PC-9 (cell line): ENCODE results near the gene PLEKHM1. TPM values are rescaled to one million over a fixed set of nuclear protein-coding genes. Genes with fewer than 3 reads are reported as not detected.

ENCODE experiments used
- BruUV-seq: library from RNA; stranded (reverse); fragments of 400-500 nt; replicated peaks from 2 replicates; lab custom pipeline; 2021; lab: Mats Ljungman, UMichigan
- CTCF ChIA-PET: fragments of 300-600 bp; sonication (Branson Sonifier 250); formaldehyde crosslinking; loops from one replicate; lab custom pipeline; 2022; ENCODE audit warnings: antibody characterized with exemption; lab: Charles Lee
- POLR2A ChIA-PET: fragments of 300-600 bp; sonication (Branson Sonifier 250); formaldehyde crosslinking; loops from one replicate; lab custom pipeline; 2022; ENCODE audit warnings: antibody characterized with exemption; ENCODE audit not compliant: unreplicated experiment; lab: Charles Lee
- DNase-seq, 2 experiments: peaks; one replicate each; pipeline versions ENCODE4 v3.0.0 to v3.0.0-alpha.2; 2015 to 2022; ENCODE audit warnings: mixed read lengths in 1 of 2
- H2AFZ ChIP-seq: fragments of 200-600 bp; sonication (generic); 2 replicates; pipeline ENCODE4 v1.8.1; 2017; ENCODE audit warnings: antibody characterized with exemption
- H3F3A ChIP-seq: fragments of 200-600 bp; sonication (generic); 2 replicates; pipeline ENCODE4 v1.8.1; 2017; ENCODE audit warnings: antibody characterized with exemption, mild to moderate bottlenecking, low read depth; ENCODE audit not compliant: insufficient read depth
- H3K27ac ChIP-seq: fragments of 200-600 bp; sonication (generic); 2 replicates; pipeline ENCODE4 v1.6.1; 2016; ENCODE audit warnings: mixed run types
- H3K27me3 ChIP-seq: fragments of 200-600 bp; sonication (generic); 2 replicates; pipeline ENCODE4 v1.6.1; 2016; ENCODE audit warnings: low read depth, mixed run types; ENCODE audit not compliant: insufficient read depth
- H3K36me3 ChIP-seq: fragments of 200-600 bp; sonication (generic); 2 replicates; pipeline ENCODE4 v1.6.1; 2016; ENCODE audit warnings: low read depth, mixed run types
- H3K4me1 ChIP-seq: fragments of 200-600 bp; sonication (generic); replicated peaks from 2 replicates; pipeline ENCODE4 v1.6.1; 2016; ENCODE audit warnings: mixed run types; ENCODE audit not compliant: insufficient read depth
- H3K4me2 ChIP-seq: fragments of 200-600 bp; sonication (generic); 2 replicates; pipeline ENCODE4 v1.6.1; 2017; ENCODE audit warnings: mixed run types
- H3K4me3 ChIP-seq: fragments of 200-600 bp; sonication (generic); 2 replicates; pipeline ENCODE4 v1.6.1; 2016; ENCODE audit warnings: mixed run types
- H3K79me2 ChIP-seq: fragments of 200-600 bp; sonication (generic); 2 replicates; pipeline ENCODE4 v1.6.1; 2017; ENCODE audit warnings: low read depth, mixed run types
- H3K9me2 ChIP-seq: fragments of 200-600 bp; sonication (generic); 2 replicates; pipeline ENCODE4 v1.8.1; 2017; ENCODE audit warnings: mild to moderate bottlenecking; ENCODE audit not compliant: insufficient read depth
- H3K9me3 ChIP-seq: fragments of 200-600 bp; sonication (generic); 2 replicates; pipeline ENCODE4 v1.8.1; 2016; ENCODE audit warnings: low read depth; ENCODE audit not compliant: insufficient read depth
- H4K20me1 ChIP-seq: fragments of 200-600 bp; sonication (generic); 2 replicates; pipeline ENCODE4 v1.8.1; 2017; ENCODE audit not compliant: insufficient read depth
- EZH2 ChIP-seq: fragments of 200-600 bp; sonication (generic); IDR thresholded peaks from 2 replicates; pipeline ENCODE4 v1.8.0; 2017; ENCODE audit warnings: antibody characterized with exemption, low read depth
- intact Hi-C: fragments of 100-400 bp; cut with micrococcal nuclease; formaldehyde crosslinking; loops from one replicate; pipeline ENCODE4 v1.10.0; 2022; ENCODE audit not compliant: unreplicated experiment
- total RNA-seq: library from RNA; stranded (reverse); gene quantifications from 2 replicates; pipeline ENCODE4 v1.2.3, GENCODE V29; 2021
- TF ChIP-seq, protein P1 (sequence below): fragments of 200-600 bp; sonication (generic); conservative IDR thresholded peaks from 2 replicates; pipeline ENCODE4 v1.6.1; 2017; ENCODE audit warnings: mixed run types, antibody characterized with exemption, mild to moderate bottlenecking, moderate library complexity

Gene PLEKHM1
- total RNA-seq, 1 experiment from 2014 or later, result 42.5 TPM

- Histone ChIP-seq H4K20me1 (no peaks in the 10 kb centered on the region), H3K4me2 (peak overlapping the region; percentile 92), H3K9me2 (no peaks in the 10 kb centered on the region), H3K27ac (peak overlapping the region; percentile 55), H3K4me1 (peaks cover 27% of the 10 kb centered on the region), H3K4me3 (peak overlapping the region; percentile 96), H3K27me3 (no peaks in the 10 kb centered on the region), H3K79me2 (0 out of 2 replicates have a peak, but pooled peaks cover 10% of the 10 kb centered on the region), H3F3A (peaks cover 44% of the 10 kb centered on the region), H3K9me3 (no peaks in the 10 kb centered on the region), H3K36me3 (no peaks in the 10 kb centered on the region), H2AFZ (peak overlapping the region; percentile 91)
- DNase-seq, result peak; percentile 89 to 94
- no peak for TF ChIP-seq EZH2
- TF ChIP-seq, protein P1, sequence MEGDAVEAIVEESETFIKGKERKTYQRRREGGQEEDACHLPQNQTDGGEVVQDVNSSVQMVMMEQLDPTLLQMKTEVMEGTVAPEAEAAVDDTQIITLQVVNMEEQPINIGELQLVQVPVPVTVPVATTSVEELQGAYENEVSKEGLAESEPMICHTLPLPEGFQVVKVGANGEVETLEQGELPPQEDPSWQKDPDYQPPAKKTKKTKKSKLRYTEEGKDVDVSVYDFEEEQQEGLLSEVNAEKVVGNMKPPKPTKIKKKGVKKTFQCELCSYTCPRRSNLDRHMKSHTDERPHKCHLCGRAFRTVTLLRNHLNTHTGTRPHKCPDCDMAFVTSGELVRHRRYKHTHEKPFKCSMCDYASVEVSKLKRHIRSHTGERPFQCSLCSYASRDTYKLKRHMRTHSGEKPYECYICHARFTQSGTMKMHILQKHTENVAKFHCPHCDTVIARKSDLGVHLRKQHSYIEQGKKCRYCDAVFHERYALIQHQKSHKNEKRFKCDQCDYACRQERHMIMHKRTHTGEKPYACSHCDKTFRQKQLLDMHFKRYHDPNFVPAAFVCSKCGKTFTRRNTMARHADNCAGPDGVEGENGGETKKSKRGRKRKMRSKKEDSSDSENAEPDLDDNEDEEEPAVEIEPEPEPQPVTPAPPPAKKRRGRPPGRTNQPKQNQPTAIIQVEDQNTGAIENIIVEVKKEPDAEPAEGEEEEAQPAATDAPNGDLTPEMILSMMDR, result no peak
- intact Hi-C loops, result loop anchor here (2.0 kb wide), 1 partner anchor 153 kb away; no protein-coding TSS in a partner anchor
- CTCF ChIA-PET, result no interaction called here
- POLR2A ChIA-PET, result interaction anchor here (0.6 to 0.7 kb wide), 2 partner anchors 8 to 215 kb away, joined by 3 to 6 read pairs; no protein-coding TSS in a partner anchor
- BruUV-seq, result TSS peak; percentile 50
Observed at GRCh38 chr17:45431531-45432404, 58.8 kb downstream of the PLEKHM1 start.

- H3K27me3 ChIP-seq, result no peaks in the 10 kb centered on the region
- H3K4me1 ChIP-seq, result peaks cover 34% of the 10 kb centered on the region
- peak; percentile 67 to 82 for DNase-seq
- no peaks in the 10 kb centered on the region for H4K20me1 ChIP-seq
- no peaks in the 10 kb centered on the region for H3K9me3 ChIP-seq
- H3K4me3 ChIP-seq, result peak overlapping the region; percentile 96
- ChIA-PET CTCF (interaction anchor here (0.6 kb wide), 1 partner anchor 120 kb away, joined by 11 read pairs; no protein-coding TSS in a partner anchor), POLR2A (no interaction called here)
- no peaks in the 10 kb centered on the region for H3K36me3 ChIP-seq
- H3F3A ChIP-seq, result peaks cover 48% of the 10 kb centered on the region
- no peaks in the 10 kb centered on the region for H3K9me2 ChIP-seq
- TF ChIP-seq, protein P1, result no peak
- no peak for TF ChIP-seq EZH2
- intact Hi-C loops, result loop anchor here (2.0 kb wide), 1 partner anchor 154 kb away; no protein-coding TSS in a partner anchor
- TSS peak; percentile 13 for BruUV-seq
- H3K27ac ChIP-seq, result peak overlapping the region; percentile 55
- peak overlapping the region; percentile 92 for H3K4me2 ChIP-seq
- H2AFZ ChIP-seq, result peak overlapping the region; percentile 91
- H3K79me2 ChIP-seq, result 0 out of 2 replicates have a peak, but pooled peaks cover 12% of the 10 kb centered on the region
Observed at GRCh38 chr17:45430738-45431530, 59.6 kb downstream of the PLEKHM1 start.
